Kidney epithelial cell (primary cell): ENCODE measurements around the gene PPP1R14B. TPM values are rescaled to one million over a fixed set of nuclear protein-coding genes. Genes with fewer than 3 reads are reported as not detected.

Experiments
- DNase-seq: peaks from one replicate; pipeline ENCODE4 v3.0.0-alpha.2; 2010; ENCODE audit warnings: low read depth
- H3K27me3 ChIP-seq: 2 replicates; pipeline ENCODE4 v1.6.0; 2011; ENCODE audit warnings: low read length; ENCODE audit not compliant: control insufficient read depth, insufficient read depth
- H3K36me3 ChIP-seq: 2 replicates; pipeline ENCODE4 v1.5.1; 2011; ENCODE audit warnings: low read length; ENCODE audit not compliant: control insufficient read depth, insufficient read depth
- H3K4me3 ChIP-seq: 2 replicates; pipeline ENCODE4 v1.5.1; 2011; ENCODE audit warnings: low read depth, mild to moderate bottlenecking, control low read depth, low read length
- total RNA-seq: library from RNA; depleted of rRNA; stranded (reverse); fragments of >200 nt; gene quantifications from 2 replicates; pipeline ENCODE4 v1.2.3, GENCODE V29; 2015
- TF ChIP-seq, protein P1 (sequence below): IDR thresholded peaks from 2 replicates; pipeline ENCODE4 v1.5.1; 2011; ENCODE audit warnings: mild to moderate bottlenecking, moderate library complexity, low read length, control low read depth, inconsistent platforms; ENCODE audit not compliant: insufficient read depth, poor library complexity, severe bottlenecking

Gene PPP1R14B
- total RNA-seq, 1 donor from 2014 or later = 599 TPM

DNA sequence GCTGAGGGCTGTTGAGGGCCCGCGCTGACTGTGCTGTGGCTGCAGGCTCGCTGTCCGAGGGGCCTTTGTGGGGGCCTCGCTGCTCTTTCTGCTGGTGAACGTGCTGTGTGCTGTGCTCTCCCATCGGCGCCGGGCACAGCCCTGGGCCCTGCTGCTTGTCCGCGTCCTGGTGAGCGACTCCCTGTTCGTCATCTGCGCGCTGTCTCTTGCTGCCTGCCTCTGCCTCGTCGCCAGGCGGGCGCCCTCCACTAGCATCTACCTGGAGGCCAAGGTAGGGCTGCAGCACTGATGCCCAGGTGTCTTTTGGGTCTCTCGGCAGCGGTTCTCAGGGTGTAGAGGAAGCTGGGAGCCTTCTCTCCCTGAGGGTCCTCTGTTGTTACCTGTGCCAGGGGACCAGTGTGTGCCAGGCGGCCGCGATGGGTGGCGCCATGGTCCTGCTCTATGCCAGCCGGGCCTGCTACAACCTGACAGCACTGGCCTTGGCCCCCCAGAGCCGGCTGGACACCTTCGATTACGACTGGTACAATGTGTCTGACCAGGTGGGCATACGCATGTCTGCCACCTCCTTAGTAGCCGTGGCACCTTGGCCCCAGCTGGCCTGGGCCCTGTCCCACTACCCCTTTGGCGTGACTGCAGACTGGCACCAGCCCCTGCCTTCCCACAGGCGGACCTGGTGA lies 41.1 kb upstream of the PPP1R14B start:
- Histone ChIP-seq H3K27me3 (peaks cover 27% of the 10 kb centered on the region), H3K4me3 (no peak overlapping the region), H3K36me3 (peaks cover 1% of the 10 kb centered on the region)
- TF ChIP-seq, protein P1, sequence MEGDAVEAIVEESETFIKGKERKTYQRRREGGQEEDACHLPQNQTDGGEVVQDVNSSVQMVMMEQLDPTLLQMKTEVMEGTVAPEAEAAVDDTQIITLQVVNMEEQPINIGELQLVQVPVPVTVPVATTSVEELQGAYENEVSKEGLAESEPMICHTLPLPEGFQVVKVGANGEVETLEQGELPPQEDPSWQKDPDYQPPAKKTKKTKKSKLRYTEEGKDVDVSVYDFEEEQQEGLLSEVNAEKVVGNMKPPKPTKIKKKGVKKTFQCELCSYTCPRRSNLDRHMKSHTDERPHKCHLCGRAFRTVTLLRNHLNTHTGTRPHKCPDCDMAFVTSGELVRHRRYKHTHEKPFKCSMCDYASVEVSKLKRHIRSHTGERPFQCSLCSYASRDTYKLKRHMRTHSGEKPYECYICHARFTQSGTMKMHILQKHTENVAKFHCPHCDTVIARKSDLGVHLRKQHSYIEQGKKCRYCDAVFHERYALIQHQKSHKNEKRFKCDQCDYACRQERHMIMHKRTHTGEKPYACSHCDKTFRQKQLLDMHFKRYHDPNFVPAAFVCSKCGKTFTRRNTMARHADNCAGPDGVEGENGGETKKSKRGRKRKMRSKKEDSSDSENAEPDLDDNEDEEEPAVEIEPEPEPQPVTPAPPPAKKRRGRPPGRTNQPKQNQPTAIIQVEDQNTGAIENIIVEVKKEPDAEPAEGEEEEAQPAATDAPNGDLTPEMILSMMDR = no peak
- no peak for DNase-seq

DNA sequence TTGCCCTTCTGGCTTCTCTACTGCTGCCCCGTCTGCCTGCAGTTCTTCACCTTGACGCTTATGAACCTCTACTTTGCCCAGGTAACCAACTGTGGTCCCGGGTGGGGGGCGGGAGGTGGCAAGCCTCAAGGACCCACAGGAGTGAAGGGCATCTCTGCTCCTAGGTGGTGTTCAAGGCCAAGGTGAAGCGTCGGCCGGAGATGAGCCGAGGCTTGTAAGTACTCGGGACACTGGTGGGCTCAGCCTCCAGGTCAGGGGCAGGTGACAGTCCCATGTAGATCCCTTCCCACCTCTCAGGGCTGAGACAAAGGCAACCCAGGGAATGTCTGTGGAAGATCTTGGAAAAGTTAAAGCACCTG lies 40.0 kb upstream of the PPP1R14B start:
- Histone ChIP-seq H3K27me3 (peaks cover 17% of the 10 kb centered on the region), H3K4me3 (no peak overlapping the region), H3K36me3 (peaks cover 2% of the 10 kb centered on the region)
- TF ChIP-seq, protein P1 = no peak
- no peak for DNase-seq

DNA sequence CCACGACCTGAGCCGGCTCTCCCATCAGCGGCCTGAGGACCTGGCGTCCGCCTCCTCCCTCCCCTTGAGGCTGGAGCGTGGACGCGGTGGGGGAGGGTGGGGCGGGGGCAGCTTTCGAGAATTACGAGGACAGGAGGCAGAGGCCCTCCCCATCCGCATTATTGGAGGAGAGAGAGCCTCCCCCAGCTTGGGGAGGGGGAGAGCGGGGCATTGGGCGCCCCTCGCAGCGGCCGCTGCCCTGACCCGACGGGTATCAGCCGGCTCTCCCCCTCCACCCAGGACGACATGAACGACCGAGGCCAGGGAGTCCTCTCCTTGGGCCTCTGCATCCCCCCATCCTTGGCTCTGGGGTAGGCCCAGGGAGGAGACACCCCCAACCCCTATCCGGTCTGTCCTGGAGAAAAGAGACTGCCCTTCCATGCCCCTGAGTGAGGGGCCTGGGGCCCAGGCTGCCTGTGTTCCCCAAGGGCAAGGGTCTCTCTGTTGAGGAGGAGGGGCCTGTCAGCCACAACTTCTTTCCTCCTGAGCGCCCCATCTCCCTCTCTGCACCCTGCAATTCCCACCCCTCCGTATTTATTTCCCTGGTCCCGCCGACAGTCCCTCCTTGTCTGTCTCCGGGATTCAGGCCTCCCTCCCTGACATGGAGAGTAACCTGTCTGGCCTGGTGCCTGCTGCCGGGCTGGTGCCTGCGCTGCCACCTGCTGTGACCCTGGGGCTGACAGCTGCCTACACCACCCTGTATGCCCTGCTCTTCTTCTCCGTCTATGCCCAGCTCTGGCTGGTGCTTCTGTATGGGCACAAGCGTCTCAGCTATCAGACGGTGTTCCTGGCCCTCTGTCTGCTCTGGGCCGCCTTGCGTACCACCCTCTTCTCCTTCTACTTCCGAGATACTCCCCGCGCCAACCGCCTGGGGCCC lies 39.4 kb upstream of the PPP1R14B start:
- Histone ChIP-seq H3K27me3 (peaks cover 11% of the 10 kb centered on the region), H3K36me3 (peaks cover 2% of the 10 kb centered on the region), H3K4me3 (peak overlapping the region; percentile 65)
- DNase-seq = no peak
- TF ChIP-seq, protein P1 = peak; percentile 28

DNA sequence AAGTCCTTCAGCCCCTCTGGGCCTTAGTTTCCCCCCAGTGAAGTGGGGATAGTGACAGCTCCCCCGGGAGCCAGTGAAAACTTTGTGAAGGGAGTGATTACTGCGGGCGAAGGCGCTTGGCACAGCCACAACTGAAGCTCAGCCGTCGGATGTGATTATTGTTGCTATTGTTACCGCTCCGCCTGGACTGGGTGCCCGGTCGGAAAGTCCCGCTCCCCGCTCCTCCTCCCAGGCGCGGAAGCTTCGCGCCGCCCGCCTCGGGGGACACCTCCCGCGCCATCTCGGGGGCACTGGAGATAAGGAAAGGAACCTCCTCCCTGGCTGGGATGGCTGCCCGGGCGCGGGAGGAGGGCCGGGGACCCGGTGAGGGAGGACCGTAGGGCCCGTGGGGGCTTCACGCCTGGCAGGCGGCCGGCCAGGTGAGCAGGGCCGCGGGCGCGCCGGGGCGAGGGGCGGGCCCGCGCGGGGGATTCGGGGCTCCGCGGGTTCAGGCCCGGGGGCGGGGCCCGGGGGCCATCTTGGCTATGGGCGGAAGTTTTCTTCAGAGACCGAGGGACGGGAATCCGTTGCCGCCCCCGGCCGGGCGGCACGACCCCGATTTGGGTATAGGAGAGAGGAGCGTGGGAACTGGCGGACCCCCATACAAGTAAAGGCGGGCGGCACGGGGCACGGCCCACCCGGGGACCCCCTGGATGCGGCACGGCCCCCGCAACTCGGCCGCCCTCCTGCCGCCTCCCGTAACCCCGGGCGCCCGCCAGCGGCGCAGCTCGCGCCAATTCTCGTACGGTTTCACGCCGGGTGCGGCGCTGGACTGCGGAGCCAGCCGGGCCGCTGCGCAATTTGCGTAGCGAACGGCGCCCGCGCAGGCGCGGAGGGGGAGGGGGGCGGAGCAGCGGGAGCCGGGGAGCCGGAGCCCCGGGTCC lies 38.5 kb upstream of the PPP1R14B start, which contains the start of gene GPR137:
Gene GPR137 (plus strand): TSS at position 887 of the 923 bp plus-strand sequence. CDS start 677 bp downstream, outside the sequence.
- TF ChIP-seq, protein P1 = no peak
- Histone ChIP-seq H3K4me3 (peak within 1 kb of the TSS; percentile 65), H3K36me3 (peaks cover 2% of the 10 kb centered on the region), H3K27me3 (peaks cover 3% of the 10 kb centered on the region)
- DNase-seq = no peak

DNA sequence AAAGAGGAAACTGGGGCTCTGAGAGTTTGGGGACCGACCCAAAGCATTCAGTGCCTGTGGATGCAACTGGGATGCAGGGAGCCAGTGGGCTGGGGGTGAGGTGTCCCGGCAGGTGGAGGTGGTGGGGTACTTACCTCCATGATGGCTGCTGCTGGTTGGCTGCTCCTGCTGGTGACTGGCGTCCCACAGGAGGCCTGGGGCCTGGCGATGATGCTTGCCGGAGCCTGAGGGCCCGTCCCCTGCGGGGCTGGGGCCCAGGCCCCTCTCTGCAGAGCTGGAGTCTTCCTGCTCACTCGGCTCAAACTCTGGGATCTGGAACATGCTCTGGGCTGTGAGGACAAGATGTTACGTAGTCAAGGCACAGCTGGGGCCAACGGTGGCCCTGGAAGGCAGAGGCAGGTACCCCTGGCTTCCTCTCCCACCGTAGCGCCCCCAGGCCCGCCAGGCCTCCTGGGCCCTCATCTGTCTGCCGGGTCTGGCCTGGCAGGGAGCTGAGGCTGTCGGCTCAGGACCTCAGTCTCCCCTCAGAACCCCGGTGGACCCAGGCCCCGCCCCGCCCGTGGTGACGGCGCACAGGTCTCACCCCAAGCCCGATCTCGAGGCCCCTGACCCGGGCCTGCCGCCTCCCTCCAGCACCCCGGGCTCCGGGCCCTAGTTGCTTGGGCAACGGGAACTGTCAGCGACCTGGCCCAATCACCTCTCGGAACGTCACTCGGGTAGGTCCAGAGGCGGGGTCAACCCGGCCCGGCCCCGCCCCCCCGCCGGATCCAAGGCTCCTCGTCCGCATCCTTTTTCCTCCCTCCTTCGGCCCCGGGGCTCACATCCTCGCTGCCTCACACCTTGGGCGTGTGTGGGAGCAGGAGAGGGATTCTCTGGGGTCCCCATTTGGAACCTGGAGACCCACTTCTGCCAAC lies 37.6 kb upstream of the PPP1R14B start, which contains the start of gene BAD:
Gene BAD (minus strand): TSS at position 618 of the 914 bp plus-strand sequence. CDS start 297 bp downstream, at position 321.
- Histone ChIP-seq H3K36me3 (peaks cover 1% of the 10 kb centered on the region), H3K4me3 (peak within 1 kb of the TSS; percentile 65), H3K27me3 (no peaks in the 10 kb centered on the region)
- TF ChIP-seq, protein P1 = no peak
- no peak for DNase-seq
